SK-N-SH treated with all-trans-retinoic acid at 6 μM for 48 hours (cell line): ENCODE measurements around the gene MAP2K6.

Experiments
- ATAC-seq: fragments of 200-7000 bp; cut with Tn5 transposase; 3 replicates; pipeline ENCODE4 v1.9.1; 2020; ENCODE audit warnings: mild to moderate bottlenecking, moderate library complexity
- ARNTL ChIP-seq: fragments of 450-650 bp; formaldehyde crosslinking; IDR thresholded peaks from 2 replicates; pipeline ENCODE4 v1.5.0; 2020; ENCODE audit warnings: low read depth, mild to moderate bottlenecking, moderate library complexity, borderline replicate concordance
- BACH2 ChIP-seq: fragments of 250-450 bp; sonication (Bioruptor Pico); IDR thresholded peaks from 2 replicates; pipeline ENCODE4 v1.9.0; 2021; ENCODE audit warnings: mild to moderate bottlenecking, borderline replicate concordance
- CSDC2 ChIP-seq: fragments of 250-450 bp; sonication (Bioruptor Pico); IDR thresholded peaks from 2 replicates; pipeline ENCODE4 v1.5.0; 2020; ENCODE audit warnings: mild to moderate bottlenecking, moderate library complexity
- CSRNP3 ChIP-seq: fragments of 250-450 bp; sonication (Bioruptor Pico); IDR thresholded peaks from 2 replicates; pipeline ENCODE4 v1.5.1; 2021; ENCODE audit warnings: mild to moderate bottlenecking, moderate library complexity
- ESRRG ChIP-seq: fragments of 250-450 bp; sonication (Bioruptor Pico); IDR thresholded peaks from 2 replicates; pipeline ENCODE4 v1.6.1; 2021; ENCODE audit warnings: mild to moderate bottlenecking
- GLIS3 ChIP-seq: fragments of 250-450 bp; sonication (Bioruptor Pico); IDR thresholded peaks from 2 replicates; pipeline ENCODE4 v1.5.0; 2020; ENCODE audit warnings: mild to moderate bottlenecking, moderate library complexity
- ISL1 ChIP-seq: fragments of 250-450 bp; sonication (Bioruptor Pico); IDR thresholded peaks from 2 replicates; pipeline ENCODE4 v2.1.2; 2022; ENCODE audit warnings: mild to moderate bottlenecking, moderate library complexity
- OSR1 ChIP-seq: fragments of 250-450 bp; sonication (Bioruptor Pico); IDR thresholded peaks from 2 replicates; pipeline ENCODE4 v1.8.0; 2022; ENCODE audit warnings: moderate library complexity, mild to moderate bottlenecking, inconsistent platforms
- POU6F1 ChIP-seq: fragments of 250-450 bp; sonication (Bioruptor Pico); IDR thresholded peaks from 2 replicates; pipeline ENCODE4 v1.8.0; 2021; ENCODE audit warnings: low read depth, mild to moderate bottlenecking, moderate library complexity, borderline replicate concordance
- PPARA ChIP-seq: fragments of 250-450 bp; sonication (Bioruptor Pico); IDR thresholded peaks from 2 replicates; pipeline ENCODE4 v1.5.0; 2020; ENCODE audit warnings: mild to moderate bottlenecking, borderline replicate concordance
- RARB ChIP-seq: fragments of 250-450 bp; sonication (Bioruptor Pico); IDR thresholded peaks from 2 replicates; pipeline ENCODE4 v1.8.0; 2021; ENCODE audit warnings: mild to moderate bottlenecking, moderate library complexity
- TCF4 ChIP-seq: fragments of 250-450 bp; sonication (Bioruptor Pico); IDR thresholded peaks from 2 replicates; pipeline ENCODE4 v1.8.0; 2021; ENCODE audit warnings: mild to moderate bottlenecking, moderate library complexity, borderline replicate concordance
- TOX ChIP-seq: fragments of 250-450 bp; sonication (Bioruptor Pico); IDR thresholded peaks from 2 replicates; pipeline ENCODE4 v1.8.0; 2021; ENCODE audit warnings: mild to moderate bottlenecking, moderate library complexity, borderline replicate concordance
- TSHZ2 ChIP-seq: fragments of 250-450 bp; sonication (Bioruptor Pico); IDR thresholded peaks from 2 replicates; pipeline ENCODE4 v1.5.0; 2020; ENCODE audit warnings: mild to moderate bottlenecking, moderate library complexity
- ZC3H10 ChIP-seq: fragments of 250-450 bp; sonication (Bioruptor Pico); IDR thresholded peaks from 2 replicates; pipeline ENCODE4 v1.5.1; 2021; ENCODE audit warnings: mild to moderate bottlenecking, moderate library complexity
- ZFP3 ChIP-seq: fragments of 250-450 bp; sonication (Bioruptor Pico); IDR thresholded peaks from 2 replicates; pipeline ENCODE4 v1.5.0; 2020; ENCODE audit warnings: mild to moderate bottlenecking, moderate library complexity
- ZFP30 ChIP-seq: fragments of 450-650 bp; formaldehyde crosslinking; IDR thresholded peaks from 2 replicates; pipeline ENCODE4 v1.5.0; 2022; ENCODE audit warnings: mild to moderate bottlenecking, moderate library complexity
- ZNF565 ChIP-seq: fragments of 450-650 bp; formaldehyde crosslinking; conservative IDR thresholded peaks from 2 replicates; pipeline ENCODE4 v1.5.0; 2020; ENCODE audit warnings: low read depth, mild to moderate bottlenecking, moderate library complexity
- ZNF70 ChIP-seq: fragments of 450-650 bp; formaldehyde crosslinking; IDR thresholded peaks from 2 replicates; pipeline ENCODE4 v1.5.0; 2020; ENCODE audit warnings: mild to moderate bottlenecking, moderate library complexity
- ZNF8 ChIP-seq: fragments of 450-650 bp; formaldehyde crosslinking; IDR thresholded peaks from 2 replicates; pipeline ENCODE4 v1.5.0; 2020; ENCODE audit warnings: mild to moderate bottlenecking, moderate library complexity
- TF ChIP-seq, protein P1 (sequence below): fragments of 250-450 bp; sonication (Bioruptor Pico); IDR thresholded peaks from 2 replicates; pipeline ENCODE4 v1.8.0; 2020; ENCODE audit warnings: mild to moderate bottlenecking, moderate library complexity, borderline replicate concordance
- TF ChIP-seq, protein P2 (sequence below): fragments of 250-450 bp; sonication (Bioruptor Pico); IDR thresholded peaks from 2 replicates; pipeline ENCODE4 v1.5.1; 2020; ENCODE audit warnings: low read depth, mild to moderate bottlenecking, moderate library complexity

The MAP2K6 gene

GRCh38 chr17:69480245-69480644, 65.7 kb downstream of the MAP2K6 start:
- TF ChIP-seq CSDC2 (CRISPR knock-in tag) (no peak), TSHZ2 (CRISPR knock-in tag) (no peak), ESRRG (CRISPR knock-in tag) (no peak), ZNF70 (CRISPR knock-in tag) (no peak), ARNTL (CRISPR knock-in tag) (no peak), ZFP3 (CRISPR knock-in tag) (no peak), ZNF8 (no peak), BACH2 (no peak), RARB (CRISPR knock-in tag) (no peak), ZFP30 (CRISPR knock-in tag) (no peak), CSRNP3 (CRISPR knock-in tag) (no peak), ISL1 (CRISPR knock-in tag) (no peak), TOX (CRISPR knock-in tag) (no peak), TCF4 (CRISPR knock-in tag) (no peak)
- TF ChIP-seq, protein P1, sequence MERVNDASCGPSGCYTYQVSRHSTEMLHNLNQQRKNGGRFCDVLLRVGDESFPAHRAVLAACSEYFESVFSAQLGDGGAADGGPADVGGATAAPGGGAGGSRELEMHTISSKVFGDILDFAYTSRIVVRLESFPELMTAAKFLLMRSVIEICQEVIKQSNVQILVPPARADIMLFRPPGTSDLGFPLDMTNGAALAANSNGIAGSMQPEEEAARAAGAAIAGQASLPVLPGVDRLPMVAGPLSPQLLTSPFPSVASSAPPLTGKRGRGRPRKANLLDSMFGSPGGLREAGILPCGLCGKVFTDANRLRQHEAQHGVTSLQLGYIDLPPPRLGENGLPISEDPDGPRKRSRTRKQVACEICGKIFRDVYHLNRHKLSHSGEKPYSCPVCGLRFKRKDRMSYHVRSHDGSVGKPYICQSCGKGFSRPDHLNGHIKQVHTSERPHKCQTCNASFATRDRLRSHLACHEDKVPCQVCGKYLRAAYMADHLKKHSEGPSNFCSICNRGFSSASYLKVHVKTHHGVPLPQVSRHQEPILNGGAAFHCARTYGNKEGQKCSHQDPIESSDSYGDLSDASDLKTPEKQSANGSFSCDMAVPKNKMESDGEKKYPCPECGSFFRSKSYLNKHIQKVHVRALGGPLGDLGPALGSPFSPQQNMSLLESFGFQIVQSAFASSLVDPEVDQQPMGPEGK, result no peak
- ATAC-seq, result no peak

- no peak for TF ChIP-seq ZNF8
- no peak for TF ChIP-seq ARNTL (CRISPR knock-in tag)
- TF ChIP-seq TCF4 (CRISPR knock-in tag), result no peak
- no peak for TF ChIP-seq CSRNP3 (CRISPR knock-in tag)
- TF ChIP-seq, all 23 proteins: peak for 0
Observed at GRCh38 chr17:69485251-69485661, 70.8 kb downstream of the MAP2K6 start.

GRCh38 chr17:69485901-69486643, 71.6 kb downstream of the MAP2K6 start:
- ATAC-seq, result no peak
- TF ChIP-seq, protein P2, sequence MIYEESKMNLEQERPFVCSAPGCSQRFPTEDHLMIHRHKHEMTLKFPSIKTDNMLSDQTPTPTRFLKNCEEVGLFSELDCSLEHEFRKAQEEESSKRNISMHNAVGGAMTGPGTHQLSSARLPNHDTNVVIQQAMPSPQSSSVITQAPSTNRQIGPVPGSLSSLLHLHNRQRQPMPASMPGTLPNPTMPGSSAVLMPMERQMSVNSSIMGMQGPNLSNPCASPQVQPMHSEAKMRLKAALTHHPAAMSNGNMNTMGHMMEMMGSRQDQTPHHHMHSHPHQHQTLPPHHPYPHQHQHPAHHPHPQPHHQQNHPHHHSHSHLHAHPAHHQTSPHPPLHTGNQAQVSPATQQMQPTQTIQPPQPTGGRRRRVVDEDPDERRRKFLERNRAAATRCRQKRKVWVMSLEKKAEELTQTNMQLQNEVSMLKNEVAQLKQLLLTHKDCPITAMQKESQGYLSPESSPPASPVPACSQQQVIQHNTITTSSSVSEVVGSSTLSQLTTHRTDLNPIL (CRISPR knock-in tag), result no peak
- TF ChIP-seq PPARA (CRISPR knock-in tag) (no peak), ZC3H10 (no peak), RARB (CRISPR knock-in tag) (no peak), OSR1 (no peak), ZNF70 (CRISPR knock-in tag) (no peak), ZFP30 (CRISPR knock-in tag) (no peak), GLIS3 (no peak), TOX (CRISPR knock-in tag) (no peak), CSRNP3 (CRISPR knock-in tag) (no peak), TSHZ2 (CRISPR knock-in tag) (no peak), POU6F1 (CRISPR knock-in tag) (no peak), ISL1 (CRISPR knock-in tag) (no peak), ZNF565 (CRISPR knock-in tag) (no peak)

More at GRCh38 chr17:69485251-69485661, 70.8 kb downstream of the MAP2K6 start:
- no peak for ATAC-seq
